Measurements from ENCODE around the gene FZD2. TPM values are rescaled to one million over a fixed set of nuclear protein-coding genes. Genes with fewer than 3 reads are reported as not detected.

The FZD2 gene
- polyA plus RNA-seq, 2 of the 4 experiments (the other 2 are of a cell fraction), result 25.8 to 54.9 TPM

DNA sequence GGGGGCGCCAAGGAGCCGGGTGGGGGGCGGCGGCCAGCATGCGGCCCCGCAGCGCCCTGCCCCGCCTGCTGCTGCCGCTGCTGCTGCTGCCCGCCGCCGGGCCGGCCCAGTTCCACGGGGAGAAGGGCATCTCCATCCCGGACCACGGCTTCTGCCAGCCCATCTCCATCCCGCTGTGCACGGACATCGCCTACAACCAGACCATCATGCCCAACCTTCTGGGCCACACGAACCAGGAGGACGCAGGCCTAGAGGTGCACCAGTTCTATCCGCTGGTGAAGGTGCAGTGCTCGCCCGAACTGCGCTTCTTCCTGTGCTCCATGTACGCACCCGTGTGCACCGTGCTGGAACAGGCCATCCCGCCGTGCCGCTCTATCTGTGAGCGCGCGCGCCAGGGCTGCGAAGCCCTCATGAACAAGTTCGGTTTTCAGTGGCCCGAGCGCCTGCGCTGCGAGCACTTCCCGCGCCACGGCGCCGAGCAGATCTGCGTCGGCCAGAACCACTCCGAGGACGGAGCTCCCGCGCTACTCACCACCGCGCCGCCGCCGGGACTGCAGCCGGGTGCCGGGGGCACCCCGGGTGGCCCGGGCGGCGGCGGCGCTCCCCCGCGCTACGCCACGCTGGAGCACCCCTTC lies 484 bp downstream of the FZD2 start:
- ATAC-seq, result peak; percentile 42 to 57
- Histone ChIP-seq H3K4me3 (peak overlapping the region; percentile 56), H3K4me2 (peak overlapping the region; percentile 92), H3K4me1 (peaks cover 62% of the 10 kb centered on the region), H3K9me3 (no peaks in the 10 kb centered on the region), H3K27ac (peak overlapping the region; percentile 94 to 95)
- DNase-seq (ENCODE audit: low read depth in 1 of 2, low spot score in 1 of 2), result peak in 1 of 2 experiments; percentile 64
- no peak for TF ChIP-seq CBX2 (IDR thresholded peaks at IDR 0.05; ENCODE audit: borderline replicate concordance, low read depth)
- 0 out of 2 replicates have a peak, but pooled peaks have one; percentile 17 for TF ChIP-seq POLR2A (IDR thresholded peaks at IDR 0.05; ENCODE audit: low read length)
- no peak for TF ChIP-seq TFCP2L1 (CRISPR knock-in tag; IDR thresholded peaks at IDR 0.05)
- TF ChIP-seq PHF8 (IDR thresholded peaks at IDR 0.05; ENCODE audit: borderline replicate concordance, low read depth), result no peak
- 0 out of 2 replicates have a peak, but pooled peaks have one; percentile 5 for TF ChIP-seq MYC (IDR thresholded peaks at IDR 0.05; ENCODE audit: borderline replicate concordance, low read length)
- no peak for TF ChIP-seq GATA3 (IDR thresholded peaks at IDR 0.05; ENCODE audit: borderline replicate concordance)
- no peak for TF ChIP-seq POLR2AphosphoS2 (conservative IDR thresholded peaks at IDR 0.05; ENCODE audit: low read length)
- TF ChIP-seq, protein P1, sequence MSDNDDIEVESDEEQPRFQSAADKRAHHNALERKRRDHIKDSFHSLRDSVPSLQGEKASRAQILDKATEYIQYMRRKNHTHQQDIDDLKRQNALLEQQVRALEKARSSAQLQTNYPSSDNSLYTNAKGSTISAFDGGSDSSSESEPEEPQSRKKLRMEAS (IDR thresholded peaks at IDR 0.05), result peak; percentile 58; the same call in 1 of the 2 replicates
- no peak for TF ChIP-seq EHF (CRISPR knock-in tag; IDR thresholded peaks at IDR 0.05)
- TF ChIP-seq FOXS1 (CRISPR knock-in tag; IDR thresholded peaks at IDR 0.05), result no peak
- no peak for TF ChIP-seq EP300 (IDR thresholded peaks at IDR 0.05)
- 62% methylated on average over 65 of the region's 69 CpGs for WGBS (ENCODE audit: missing lambda C conversion rate)
- ChIA-PET POLR2A (interaction anchor here (0.8 to 5.0 kb wide), 14 partner anchors 10 to 494 kb away, joined by 3 to 110 read pairs (median 8); partner anchors contain the start of gene GPATCH8), CTCF (interaction anchor here (0.5 to 6.4 kb wide), 8 partner anchors 9 to 88 kb away, joined by 3 to 81 read pairs (median 5); no protein-coding TSS in a partner anchor)
- no peak for FAIRE-seq

DNA sequence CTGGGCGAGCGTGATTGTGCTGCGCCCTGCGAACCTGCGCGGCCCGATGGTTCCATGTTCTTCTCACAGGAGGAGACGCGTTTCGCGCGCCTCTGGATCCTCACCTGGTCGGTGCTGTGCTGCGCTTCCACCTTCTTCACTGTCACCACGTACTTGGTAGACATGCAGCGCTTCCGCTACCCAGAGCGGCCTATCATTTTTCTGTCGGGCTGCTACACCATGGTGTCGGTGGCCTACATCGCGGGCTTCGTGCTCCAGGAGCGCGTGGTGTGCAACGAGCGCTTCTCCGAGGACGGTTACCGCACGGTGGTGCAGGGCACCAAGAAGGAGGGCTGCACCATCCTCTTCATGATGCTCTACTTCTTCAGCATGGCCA lies 1.0 kb downstream of the FZD2 start:
- WGBS (ENCODE audit: missing lambda C conversion rate), result 96% methylated on average over 31 of the region's 31 CpGs
- Histone ChIP-seq H3K9me3 (no peaks in the 10 kb centered on the region), H3K4me3 (peak overlapping the region; percentile 56), H3K4me1 (peaks cover 62% of the 10 kb centered on the region), H3K4me2 (peak overlapping the region; percentile 92), H3K27ac (peak overlapping the region; percentile 94 to 95; a peak in 5 of 6 replicates)
- TF ChIP-seq RARB (CRISPR knock-in tag; IDR thresholded peaks at IDR 0.05) (no peak), ESRRA (IDR thresholded peaks at IDR 0.05; ENCODE audit: borderline replicate concordance, low read length) (no peak)
- FAIRE-seq (no peak), ATAC-seq (no peak), DNase-seq (ENCODE audit: low read depth in 1 of 2, low spot score in 1 of 2) (no peak)
- CTCF ChIA-PET, result interaction anchor here (1.3 to 6.4 kb wide), 4 partner anchors 8 to 89 kb away, joined by 3 to 81 read pairs (median 17); no protein-coding TSS in a partner anchor
- POLR2A ChIA-PET, result interaction anchor here (1.7 kb wide), 1 partner anchor 24 kb away, joined by 41 read pairs; no protein-coding TSS in a partner anchor

DNA sequence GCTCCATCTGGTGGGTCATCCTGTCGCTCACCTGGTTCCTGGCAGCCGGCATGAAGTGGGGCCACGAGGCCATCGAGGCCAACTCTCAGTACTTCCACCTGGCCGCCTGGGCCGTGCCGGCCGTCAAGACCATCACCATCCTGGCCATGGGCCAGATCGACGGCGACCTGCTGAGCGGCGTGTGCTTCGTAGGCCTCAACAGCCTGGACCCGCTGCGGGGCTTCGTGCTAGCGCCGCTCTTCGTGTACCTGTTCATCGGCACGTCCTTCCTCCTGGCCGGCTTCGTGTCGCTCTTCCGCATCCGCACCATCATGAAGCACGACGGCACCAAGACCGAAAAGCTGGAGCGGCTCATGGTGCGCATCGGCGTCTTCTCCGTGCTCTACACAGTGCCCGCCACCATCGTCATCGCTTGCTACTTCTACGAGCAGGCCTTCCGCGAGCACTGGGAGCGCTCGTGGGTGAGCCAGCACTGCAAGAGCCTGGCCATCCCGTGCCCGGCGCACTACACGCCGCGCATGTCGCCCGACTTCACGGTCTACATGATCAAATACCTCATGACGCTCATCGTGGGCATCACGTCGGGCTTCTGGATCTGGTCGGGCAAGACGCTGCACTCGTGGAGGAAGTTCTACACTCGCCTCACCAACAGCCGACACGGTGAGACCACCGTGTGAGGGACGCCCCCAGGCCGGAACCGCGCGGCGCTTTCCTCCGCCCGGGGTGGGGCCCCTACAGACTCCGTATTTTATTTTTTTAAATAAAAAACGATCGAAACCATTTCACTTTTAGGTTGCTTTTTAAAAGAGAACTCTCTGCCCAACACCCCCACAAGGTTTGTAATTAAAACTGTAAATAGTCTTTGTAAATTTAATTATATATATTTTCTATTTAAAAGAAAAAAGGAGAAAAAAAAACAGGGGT lies 1.7 kb downstream of the FZD2 start:
- DNase-seq (ENCODE audit: low read depth in 1 of 2, low spot score in 1 of 2) (no peak), ATAC-seq (no peak), FAIRE-seq (no peak)
- ChIA-PET CTCF (interaction anchor here (1.4 to 6.4 kb wide), 2 partner anchors 8 to 26 kb away, joined by 3 to 81 read pairs; no protein-coding TSS in a partner anchor), POLR2A (no interaction called here)
- peak overlapping the region; percentile 56 for H3K4me3 ChIP-seq
- peak overlapping the region; percentile 92 for H3K4me2 ChIP-seq
- TF ChIP-seq EP300 (IDR thresholded peaks at IDR 0.05) (no peak), ZNF302 (CRISPR knock-in tag; IDR thresholded peaks at IDR 0.05) (no peak), NR3C1 (IDR thresholded peaks at IDR 0.05) (no peak), PHF8 (IDR thresholded peaks at IDR 0.05; ENCODE audit: borderline replicate concordance, low read depth) (no peak), ZC3H11A (IDR thresholded peaks at IDR 0.05) (no peak), MYC (IDR thresholded peaks at IDR 0.05; ENCODE audit: borderline replicate concordance, low read length) (no peak), ESRRA (IDR thresholded peaks at IDR 0.05; ENCODE audit: borderline replicate concordance, low read length) (no peak), CBX8 (IDR thresholded peaks at IDR 0.05) (no peak), HOXB5 (CRISPR knock-in tag; IDR thresholded peaks at IDR 0.05) (no peak), RFX5 (IDR thresholded peaks at IDR 0.05) (no peak), CEBPB (IDR thresholded peaks at IDR 0.05) (no peak), HEYL (CRISPR knock-in tag; IDR thresholded peaks at IDR 0.05) (no peak), EHF (CRISPR knock-in tag; IDR thresholded peaks at IDR 0.05) (no peak), HDAC2 (IDR thresholded peaks at IDR 0.05) (no peak), RCOR1 (IDR thresholded peaks at IDR 0.05; ENCODE audit: low read depth, low read length) (no peak), KDM5A (IDR thresholded peaks at IDR 0.05) (no peak)
- TF ChIP-seq, protein P2, sequence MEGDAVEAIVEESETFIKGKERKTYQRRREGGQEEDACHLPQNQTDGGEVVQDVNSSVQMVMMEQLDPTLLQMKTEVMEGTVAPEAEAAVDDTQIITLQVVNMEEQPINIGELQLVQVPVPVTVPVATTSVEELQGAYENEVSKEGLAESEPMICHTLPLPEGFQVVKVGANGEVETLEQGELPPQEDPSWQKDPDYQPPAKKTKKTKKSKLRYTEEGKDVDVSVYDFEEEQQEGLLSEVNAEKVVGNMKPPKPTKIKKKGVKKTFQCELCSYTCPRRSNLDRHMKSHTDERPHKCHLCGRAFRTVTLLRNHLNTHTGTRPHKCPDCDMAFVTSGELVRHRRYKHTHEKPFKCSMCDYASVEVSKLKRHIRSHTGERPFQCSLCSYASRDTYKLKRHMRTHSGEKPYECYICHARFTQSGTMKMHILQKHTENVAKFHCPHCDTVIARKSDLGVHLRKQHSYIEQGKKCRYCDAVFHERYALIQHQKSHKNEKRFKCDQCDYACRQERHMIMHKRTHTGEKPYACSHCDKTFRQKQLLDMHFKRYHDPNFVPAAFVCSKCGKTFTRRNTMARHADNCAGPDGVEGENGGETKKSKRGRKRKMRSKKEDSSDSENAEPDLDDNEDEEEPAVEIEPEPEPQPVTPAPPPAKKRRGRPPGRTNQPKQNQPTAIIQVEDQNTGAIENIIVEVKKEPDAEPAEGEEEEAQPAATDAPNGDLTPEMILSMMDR (IDR thresholded peaks at IDR 0.05), result no peak
- TF ChIP-seq, protein P3, sequence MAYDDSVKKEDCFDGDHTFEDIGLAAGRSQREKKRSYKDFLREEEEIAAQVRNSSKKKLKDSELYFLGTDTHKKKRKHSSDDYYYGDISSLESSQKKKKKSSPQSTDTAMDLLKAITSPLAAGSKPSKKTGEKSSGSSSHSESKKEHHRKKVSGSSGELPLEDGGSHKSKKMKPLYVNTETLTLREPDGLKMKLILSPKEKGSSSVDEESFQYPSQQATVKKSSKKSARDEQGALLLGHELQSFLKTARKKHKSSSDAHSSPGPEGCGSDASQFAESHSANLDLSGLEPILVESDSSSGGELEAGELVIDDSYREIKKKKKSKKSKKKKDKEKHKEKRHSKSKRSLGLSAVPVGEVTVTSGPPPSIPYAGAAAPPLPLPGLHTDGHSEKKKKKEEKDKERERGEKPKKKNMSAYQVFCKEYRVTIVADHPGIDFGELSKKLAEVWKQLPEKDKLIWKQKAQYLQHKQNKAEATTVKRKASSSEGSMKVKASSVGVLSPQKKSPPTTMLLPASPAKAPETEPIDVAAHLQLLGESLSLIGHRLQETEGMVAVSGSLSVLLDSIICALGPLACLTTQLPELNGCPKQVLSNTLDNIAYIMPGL (CRISPR knock-in tag; IDR thresholded peaks at IDR 0.05; ENCODE audit: borderline replicate concordance), result no peak
- TF ChIP-seq, protein P4, sequence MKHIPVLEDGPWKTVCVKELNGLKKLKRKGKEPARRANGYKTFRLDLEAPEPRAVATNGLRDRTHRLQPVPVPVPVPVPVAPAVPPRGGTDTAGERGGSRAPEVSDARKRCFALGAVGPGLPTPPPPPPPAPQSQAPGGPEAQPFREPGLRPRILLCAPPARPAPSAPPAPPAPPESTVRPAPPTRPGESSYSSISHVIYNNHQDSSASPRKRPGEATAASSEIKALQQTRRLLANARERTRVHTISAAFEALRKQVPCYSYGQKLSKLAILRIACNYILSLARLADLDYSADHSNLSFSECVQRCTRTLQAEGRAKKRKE (CRISPR knock-in tag; IDR thresholded peaks at IDR 0.05; ENCODE audit: low read depth), result no peak
- 96% methylated on average over 74 of the region's 74 CpGs for WGBS (ENCODE audit: missing lambda C conversion rate)
- peaks cover 62% of the 10 kb centered on the region for H3K4me1 ChIP-seq
- H3K9me3 ChIP-seq, result no peaks in the 10 kb centered on the region
- H3K27ac ChIP-seq, result peak overlapping the region; percentile 34 to 95

Measured in A549 (cell line).